ENCODE measurements around the gene NCKAP5.

NCKAP5 gene

GRCh38 chr2:132860220-132860619 lies 708.0 kb downstream of the NCKAP5 start:
- DNase-seq (ENCODE audit: low spot score): no peak
- in situ Hi-C loops (cut with MboI; ENCODE audit: low pct_unique_long_range_greater_than_20kb, low sequenced_read_pairs, unreplicated experiment): no loop called here
- TF ChIP-seq CTCF (IDR thresholded peaks at IDR 0.05; ENCODE audit: extremely low read depth, insufficient read depth, missing control alignments): no peak

- in situ Hi-C loops (cut with MboI; ENCODE audit: low pct_unique_long_range_greater_than_20kb, low sequenced_read_pairs, unreplicated experiment): no loop called here
- no peak for DNase-seq (ENCODE audit: low spot score)
- TF ChIP-seq CTCF (IDR thresholded peaks at IDR 0.05; ENCODE audit: extremely low read depth, insufficient read depth, missing control alignments): no peak
These were observed 708.7 kb downstream of the NCKAP5 start for GRCh38 chr2:132859590-132859989.

- TF ChIP-seq CTCF (IDR thresholded peaks at IDR 0.05; ENCODE audit: extremely low read depth, insufficient read depth, missing control alignments): no peak
- in situ Hi-C loops (cut with MboI; ENCODE audit: low pct_unique_long_range_greater_than_20kb, low sequenced_read_pairs, unreplicated experiment): no loop called here
- no peak for DNase-seq (ENCODE audit: low spot score)
These were observed 710.9 kb downstream of the NCKAP5 start for GRCh38 chr2:132857319-132857718.

GRCh38 chr2:132850688-132851087 lies 717.6 kb downstream of the NCKAP5 start:
- TF ChIP-seq CTCF (IDR thresholded peaks at IDR 0.05; ENCODE audit: extremely low read depth, insufficient read depth, missing control alignments): no peak
- DNase-seq (ENCODE audit: low spot score): no peak
- in situ Hi-C loops (cut with MboI; ENCODE audit: low pct_unique_long_range_greater_than_20kb, low sequenced_read_pairs, unreplicated experiment): no loop called here

- TF ChIP-seq CTCF (IDR thresholded peaks at IDR 0.05; ENCODE audit: extremely low read depth, insufficient read depth, missing control alignments): no peak
- in situ Hi-C loops (cut with MboI; ENCODE audit: low pct_unique_long_range_greater_than_20kb, low sequenced_read_pairs, unreplicated experiment): no loop called here
- DNase-seq (ENCODE audit: low spot score): no peak
These were observed 719.1 kb downstream of the NCKAP5 start for GRCh38 chr2:132849118-132849517.

- in situ Hi-C loops (cut with MboI; ENCODE audit: low pct_unique_long_range_greater_than_20kb, low sequenced_read_pairs, unreplicated experiment): no loop called here
- TF ChIP-seq CTCF (IDR thresholded peaks at IDR 0.05; ENCODE audit: extremely low read depth, insufficient read depth, missing control alignments): no peak
- DNase-seq (ENCODE audit: low spot score): no peak
These were observed 722.9 kb downstream of the NCKAP5 start for GRCh38 chr2:132845339-132845738.

GRCh38 chr2:132844585-132844984 lies 723.7 kb downstream of the NCKAP5 start:
- TF ChIP-seq CTCF (IDR thresholded peaks at IDR 0.05; ENCODE audit: extremely low read depth, insufficient read depth, missing control alignments): no peak

More at GRCh38 chr2:132844585-132844984, 723.7 kb downstream of the NCKAP5 start:
- DNase-seq (ENCODE audit: low spot score): no peak
- in situ Hi-C loops (cut with MboI; ENCODE audit: low pct_unique_long_range_greater_than_20kb, low sequenced_read_pairs, unreplicated experiment): no loop called here
